GM19397 (cell line): ENCODE measurements around the gene ARHGAP33.
A peak's percentile ranks its signal among the peaks of the same experiment; 100 is the strongest.

Experiments used
- ATAC-seq: cut with Tn5 transposase; IDR thresholded peaks from one replicate; pipeline ENCODE4 v1.9.1; 2021; ENCODE audit warnings: mild to moderate bottlenecking, moderate library complexity; ENCODE audit not compliant: unreplicated experiment

The ARHGAP33 gene, protein sequence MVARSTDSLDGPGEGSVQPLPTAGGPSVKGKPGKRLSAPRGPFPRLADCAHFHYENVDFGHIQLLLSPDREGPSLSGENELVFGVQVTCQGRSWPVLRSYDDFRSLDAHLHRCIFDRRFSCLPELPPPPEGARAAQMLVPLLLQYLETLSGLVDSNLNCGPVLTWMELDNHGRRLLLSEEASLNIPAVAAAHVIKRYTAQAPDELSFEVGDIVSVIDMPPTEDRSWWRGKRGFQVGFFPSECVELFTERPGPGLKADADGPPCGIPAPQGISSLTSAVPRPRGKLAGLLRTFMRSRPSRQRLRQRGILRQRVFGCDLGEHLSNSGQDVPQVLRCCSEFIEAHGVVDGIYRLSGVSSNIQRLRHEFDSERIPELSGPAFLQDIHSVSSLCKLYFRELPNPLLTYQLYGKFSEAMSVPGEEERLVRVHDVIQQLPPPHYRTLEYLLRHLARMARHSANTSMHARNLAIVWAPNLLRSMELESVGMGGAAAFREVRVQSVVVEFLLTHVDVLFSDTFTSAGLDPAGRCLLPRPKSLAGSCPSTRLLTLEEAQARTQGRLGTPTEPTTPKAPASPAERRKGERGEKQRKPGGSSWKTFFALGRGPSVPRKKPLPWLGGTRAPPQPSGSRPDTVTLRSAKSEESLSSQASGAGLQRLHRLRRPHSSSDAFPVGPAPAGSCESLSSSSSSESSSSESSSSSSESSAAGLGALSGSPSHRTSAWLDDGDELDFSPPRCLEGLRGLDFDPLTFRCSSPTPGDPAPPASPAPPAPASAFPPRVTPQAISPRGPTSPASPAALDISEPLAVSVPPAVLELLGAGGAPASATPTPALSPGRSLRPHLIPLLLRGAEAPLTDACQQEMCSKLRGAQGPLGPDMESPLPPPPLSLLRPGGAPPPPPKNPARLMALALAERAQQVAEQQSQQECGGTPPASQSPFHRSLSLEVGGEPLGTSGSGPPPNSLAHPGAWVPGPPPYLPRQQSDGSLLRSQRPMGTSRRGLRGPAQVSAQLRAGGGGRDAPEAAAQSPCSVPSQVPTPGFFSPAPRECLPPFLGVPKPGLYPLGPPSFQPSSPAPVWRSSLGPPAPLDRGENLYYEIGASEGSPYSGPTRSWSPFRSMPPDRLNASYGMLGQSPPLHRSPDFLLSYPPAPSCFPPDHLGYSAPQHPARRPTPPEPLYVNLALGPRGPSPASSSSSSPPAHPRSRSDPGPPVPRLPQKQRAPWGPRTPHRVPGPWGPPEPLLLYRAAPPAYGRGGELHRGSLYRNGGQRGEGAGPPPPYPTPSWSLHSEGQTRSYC

DNA sequence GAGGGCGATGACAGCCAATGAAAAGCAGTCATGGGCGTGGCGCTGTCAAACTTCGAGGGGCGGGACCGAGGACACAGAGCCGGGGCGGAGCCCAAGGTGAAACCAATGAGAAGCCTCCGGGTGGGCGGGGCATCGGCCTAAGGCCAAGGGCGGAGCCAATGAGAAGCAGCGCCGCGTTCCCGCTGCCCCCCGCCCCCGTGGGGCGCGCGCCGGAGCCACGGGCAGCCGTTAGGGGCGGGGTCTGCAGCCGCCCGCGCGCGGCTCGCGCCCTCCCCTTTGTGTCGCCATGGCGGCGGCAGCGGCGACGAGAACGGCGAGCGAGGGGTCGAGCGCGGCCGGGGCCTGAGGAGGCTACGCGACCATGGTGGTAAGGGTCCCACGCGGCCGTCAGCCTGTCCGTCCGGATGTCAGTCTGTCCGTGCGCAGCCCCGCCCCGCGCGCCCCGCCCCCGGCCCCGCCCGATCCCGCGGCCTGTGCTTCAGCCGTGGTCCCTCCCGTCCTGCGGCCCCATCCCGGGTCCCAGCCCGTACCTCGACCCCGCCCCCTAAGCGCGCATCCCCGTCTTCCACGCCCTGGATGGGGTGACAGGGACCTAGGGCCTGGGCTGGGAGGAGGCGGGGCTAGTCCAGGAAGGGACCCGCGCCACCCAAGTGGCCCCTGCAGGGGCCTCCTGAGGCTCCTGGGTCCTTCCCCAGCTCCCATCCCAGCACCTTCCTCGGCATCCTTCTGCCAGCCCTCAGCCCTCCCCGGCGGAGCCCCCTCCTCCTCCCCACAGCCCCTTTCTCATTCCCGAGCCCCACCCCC, at the start of gene ARHGAP33:
Gene ARHGAP33, plus strand, starts transcription at position 267 of the 804 bp plus-strand sequence. Its CDS starts 95 bp downstream, at position 362.
- peak; percentile 93 for ATAC-seq

DNA sequence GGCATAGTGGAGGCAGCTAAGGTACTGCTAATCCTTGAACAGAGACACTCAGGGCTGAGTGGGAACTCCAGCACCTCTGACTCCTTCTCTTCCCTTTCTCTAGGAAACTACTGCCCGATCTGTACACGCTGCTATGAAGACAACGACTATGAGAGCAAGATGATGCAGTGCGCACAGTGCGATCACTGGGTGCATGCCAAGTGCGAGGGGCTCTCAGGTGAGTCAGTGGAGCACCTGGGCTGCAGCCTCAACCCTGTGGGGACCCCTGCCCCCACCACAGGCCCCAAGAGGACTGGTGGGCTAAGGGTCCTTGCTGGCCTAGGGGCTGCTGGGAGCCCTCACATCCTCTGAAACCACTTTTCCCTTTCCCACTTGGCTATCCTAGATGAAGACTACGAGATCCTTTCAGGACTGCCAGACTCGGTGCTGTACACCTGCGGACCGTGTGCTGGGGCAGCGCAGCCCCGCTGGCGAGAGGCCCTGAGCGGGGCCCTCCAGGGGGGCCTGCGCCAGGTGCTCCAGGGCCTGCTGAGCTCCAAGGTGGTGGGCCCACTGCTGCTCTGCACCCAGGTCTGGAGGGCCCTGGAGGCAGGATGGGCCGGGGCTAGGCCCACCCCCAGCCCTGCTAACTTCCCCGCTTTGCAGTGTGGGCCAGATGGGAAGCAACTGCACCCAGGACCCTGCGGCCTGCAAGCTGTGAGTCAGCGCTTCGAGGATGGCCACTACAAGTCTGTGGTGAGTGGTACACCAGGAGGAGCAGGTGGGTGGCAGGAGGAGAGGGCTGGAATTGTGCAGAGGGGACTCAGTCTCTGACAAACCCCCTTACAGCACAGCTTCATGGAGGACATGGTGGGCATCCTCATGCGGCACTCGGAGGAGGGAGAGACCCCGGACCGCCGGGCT, 48.1 kb upstream of the ARHGAP33 start:
- ATAC-seq, result no peak

DNA sequence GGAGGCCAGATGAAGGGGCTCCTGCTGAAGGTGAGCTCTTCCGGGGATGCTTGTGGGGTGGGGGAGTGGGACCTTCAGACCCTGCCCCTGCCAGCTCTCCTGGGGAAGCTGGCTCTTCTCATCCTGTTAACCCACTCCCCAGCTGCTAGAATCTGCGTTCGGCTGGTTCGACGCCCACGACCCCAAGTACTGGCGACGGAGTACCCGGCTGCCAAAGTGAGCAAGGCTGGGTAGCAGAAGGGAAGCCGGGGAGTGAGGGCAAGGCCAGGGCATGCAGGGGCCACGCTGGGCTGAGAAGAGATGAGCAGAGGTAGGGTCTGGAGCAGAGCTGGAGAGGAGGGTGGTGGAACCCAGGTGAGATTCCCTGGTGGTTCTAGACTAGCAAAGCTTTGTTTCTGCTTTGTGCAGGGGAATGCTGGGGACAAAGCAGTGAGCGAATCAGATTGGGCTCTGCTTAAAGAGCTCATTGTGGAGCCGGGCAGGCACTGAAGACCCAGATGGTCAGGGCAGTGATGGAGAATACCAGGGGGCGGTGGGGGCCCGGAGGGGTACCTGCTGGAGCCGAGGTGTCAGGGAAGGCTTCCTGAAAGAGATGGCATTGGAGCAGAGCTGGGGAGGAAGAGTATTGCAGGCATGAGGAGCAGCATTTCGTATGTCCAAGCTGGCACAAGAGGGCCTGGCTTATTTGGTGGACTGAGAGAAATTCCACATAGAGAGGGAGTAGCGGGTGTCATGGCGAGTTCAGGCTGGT, 47.2 kb upstream of the ARHGAP33 start:
- no peak for ATAC-seq

DNA sequence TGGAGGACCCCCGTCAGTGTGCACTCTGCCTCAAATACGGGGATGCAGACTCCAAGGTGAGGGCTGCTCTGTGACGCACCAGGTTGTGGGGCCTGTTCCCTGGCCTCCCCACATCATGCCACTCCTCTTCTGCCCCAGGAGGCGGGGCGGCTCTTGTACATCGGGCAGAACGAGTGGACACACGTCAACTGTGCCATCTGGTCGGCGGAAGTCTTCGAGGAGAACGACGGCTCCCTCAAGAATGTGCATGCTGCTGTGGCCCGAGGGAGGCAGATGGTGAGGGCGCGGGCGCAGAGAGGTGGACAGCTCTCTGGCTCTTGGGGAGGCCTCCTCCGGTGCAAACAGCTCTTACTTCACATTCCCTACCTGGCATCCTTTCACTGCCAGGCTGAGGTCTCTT, 46.3 kb upstream of the ARHGAP33 start:
- no peak for ATAC-seq

DNA sequence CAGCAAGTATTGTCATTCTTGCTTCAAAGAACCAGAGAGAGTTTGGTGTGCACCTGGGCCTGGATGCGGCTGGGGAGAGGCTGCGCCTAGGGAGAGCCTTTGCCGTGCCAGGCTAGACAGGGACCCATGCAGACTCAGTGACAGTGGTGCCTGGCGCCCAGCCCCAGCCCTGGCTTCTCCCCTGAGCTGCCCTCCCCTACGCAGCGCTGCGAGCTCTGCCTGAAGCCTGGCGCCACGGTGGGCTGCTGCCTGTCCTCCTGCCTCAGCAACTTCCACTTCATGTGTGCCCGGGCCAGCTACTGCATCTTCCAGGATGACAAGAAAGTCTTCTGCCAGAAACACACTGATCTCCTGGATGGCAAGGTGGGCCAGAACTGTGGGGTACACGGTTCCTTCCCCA, 45.6 kb upstream of the ARHGAP33 start:
- no peak for ATAC-seq

DNA sequence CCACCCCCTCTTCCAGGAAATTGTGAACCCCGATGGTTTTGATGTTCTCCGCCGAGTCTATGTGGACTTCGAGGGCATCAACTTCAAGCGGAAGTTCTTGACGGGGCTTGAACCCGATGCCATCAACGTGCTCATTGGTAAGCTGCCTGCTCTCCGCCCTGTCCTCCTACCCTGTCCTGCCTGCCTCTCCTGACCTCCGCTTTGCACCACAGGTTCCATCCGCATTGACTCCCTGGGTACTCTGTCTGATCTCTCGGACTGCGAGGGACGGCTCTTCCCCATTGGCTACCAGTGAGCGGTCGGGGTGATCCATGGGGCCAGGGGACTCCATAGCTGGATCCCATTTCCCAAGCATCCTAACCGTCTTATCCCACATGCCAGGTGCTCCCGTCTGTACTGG, 45.0 kb upstream of the ARHGAP33 start:
- ATAC-seq, result no peak

DNA sequence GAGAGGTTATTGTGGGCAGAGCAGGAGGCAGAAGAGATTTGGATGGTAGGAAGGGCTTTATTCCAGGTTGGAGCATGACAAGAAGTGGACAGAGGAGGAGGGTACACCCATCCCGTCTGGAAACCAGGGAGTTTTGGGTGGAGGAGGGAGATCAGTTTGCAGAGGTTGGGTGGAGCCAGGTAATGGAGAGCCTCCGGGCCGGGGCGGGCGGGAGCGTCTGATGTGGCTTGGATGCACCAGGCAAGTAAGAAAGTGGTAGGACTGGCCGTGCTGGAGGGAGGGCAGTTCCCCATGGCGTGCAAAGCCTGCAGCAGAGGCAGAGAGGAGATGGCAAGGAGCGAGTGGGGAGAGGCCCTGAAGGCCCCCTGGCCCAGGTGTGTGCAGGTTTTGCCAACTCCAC, 44.0 kb upstream of the ARHGAP33 start:
- no peak for ATAC-seq

DNA sequence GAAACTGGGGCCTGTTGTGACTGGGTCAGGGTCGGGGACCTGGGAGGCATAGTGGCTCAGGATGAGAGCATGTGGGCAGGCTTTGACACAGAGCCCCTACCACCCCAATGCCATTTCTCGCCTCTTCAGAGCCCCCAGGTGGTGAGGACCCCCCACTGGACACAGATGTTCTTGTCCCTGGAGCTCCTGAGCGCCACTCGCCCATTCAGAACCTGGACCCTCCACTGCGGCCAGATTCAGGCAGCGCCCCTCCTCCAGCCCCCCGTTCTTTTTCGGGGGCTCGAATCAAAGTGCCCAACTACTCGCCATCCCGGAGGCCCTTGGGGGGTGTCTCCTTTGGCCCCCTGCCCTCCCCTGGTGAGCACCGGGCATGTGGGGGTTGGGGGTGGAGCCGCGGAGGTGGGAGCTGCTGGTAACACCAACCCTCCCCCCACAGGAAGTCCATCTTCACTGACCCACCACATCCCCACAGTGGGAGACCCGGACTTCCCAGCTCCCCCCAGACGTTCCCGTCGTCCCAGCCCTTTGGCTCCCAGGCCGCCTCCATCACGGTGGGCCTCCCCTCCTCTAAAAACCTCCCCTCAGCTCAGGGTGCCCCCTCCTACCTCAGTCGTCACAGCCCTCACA, 43.5 kb upstream of the ARHGAP33 start:
- ATAC-seq, result no peak

DNA sequence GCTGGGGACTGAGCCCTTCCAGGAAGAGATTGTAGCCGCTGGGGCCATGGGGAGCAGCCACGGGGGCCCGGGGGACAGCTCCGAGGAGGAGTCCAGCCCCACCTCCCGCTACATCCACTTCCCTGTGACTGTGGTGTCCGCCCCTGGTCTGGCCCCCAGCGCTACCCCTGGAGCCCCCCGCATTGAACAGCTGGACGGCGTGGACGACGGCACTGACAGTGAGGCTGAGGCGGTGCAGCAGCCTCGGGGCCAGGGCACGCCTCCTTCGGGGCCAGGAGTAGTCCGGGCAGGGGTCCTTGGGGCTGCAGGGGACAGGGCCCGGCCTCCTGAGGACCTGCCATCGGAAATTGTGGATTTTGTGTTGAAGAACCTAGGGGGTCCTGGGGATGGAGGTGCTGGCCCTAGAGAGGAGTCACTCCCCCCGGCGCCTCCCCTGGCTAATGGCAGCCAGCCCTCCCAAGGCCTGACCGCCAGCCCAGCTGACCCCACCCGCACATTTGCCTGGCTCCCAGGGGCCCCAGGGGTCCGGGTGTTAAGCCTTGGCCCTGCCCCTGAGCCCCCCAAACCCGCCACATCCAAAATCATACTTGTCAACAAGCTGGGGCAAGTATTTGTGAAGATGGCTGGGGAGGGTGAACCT, 42.7 kb upstream of the ARHGAP33 start:
- no peak for ATAC-seq

DNA sequence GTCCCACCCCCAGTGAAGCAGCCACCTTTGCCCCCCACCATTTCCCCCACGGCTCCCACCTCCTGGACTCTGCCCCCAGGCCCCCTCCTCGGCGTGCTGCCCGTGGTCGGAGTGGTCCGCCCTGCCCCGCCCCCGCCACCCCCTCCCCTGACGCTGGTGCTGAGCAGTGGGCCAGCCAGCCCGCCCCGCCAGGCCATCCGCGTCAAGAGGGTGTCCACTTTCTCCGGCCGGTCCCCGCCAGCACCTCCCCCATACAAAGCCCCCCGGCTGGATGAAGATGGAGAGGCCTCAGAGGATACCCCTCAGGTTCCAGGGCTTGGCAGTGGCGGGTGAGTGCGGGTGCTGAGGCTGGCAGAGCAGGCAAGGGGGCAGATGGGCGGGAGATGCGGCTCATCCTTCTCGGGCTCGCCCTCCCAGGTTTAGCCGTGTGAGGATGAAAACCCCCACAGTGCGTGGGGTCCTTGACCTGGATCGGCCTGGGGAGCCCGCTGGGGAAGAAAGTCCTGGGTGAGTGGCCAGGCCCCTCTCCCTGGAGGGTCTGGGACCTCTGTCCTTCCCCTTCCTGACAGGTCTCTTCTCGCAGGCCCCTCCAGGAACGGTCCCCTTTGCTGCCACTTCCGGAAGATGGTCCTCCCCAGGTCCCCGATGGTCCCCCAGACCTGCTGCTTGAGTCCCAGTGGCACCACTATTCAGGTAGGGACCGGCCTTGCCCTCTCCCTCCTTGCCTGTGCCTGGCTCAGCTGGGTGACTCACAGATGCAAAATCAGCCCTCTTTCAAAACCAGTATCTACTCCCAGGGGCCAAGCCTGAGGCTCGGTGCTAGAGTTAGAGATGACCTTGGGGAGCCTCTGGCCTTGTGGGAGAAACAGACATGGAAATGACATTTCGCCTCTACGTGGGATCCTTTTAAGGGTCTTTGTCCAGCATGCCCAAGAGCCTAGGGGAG, 41.9 kb upstream of the ARHGAP33 start:
- ATAC-seq, result no peak

DNA sequence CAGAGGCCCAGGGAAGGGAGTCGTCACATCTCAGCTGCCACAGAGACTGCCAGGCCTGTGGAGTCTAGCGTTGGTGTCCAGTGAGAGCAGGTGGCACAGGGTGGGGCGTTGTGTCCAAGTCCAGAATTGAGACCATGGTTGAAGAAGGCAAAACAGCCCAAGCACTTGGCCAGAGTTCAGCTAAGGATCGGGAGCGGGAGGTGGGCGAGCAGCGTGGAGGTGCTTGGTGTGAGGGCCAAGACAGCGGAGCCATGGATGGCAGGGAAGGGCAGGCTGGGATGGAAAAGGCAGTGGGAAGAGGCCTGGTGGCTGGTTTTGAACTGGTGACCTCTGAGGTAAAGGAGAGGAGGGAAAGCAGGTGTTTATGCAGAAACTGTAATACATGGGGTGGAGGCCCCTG, 41.1 kb upstream of the ARHGAP33 start:
- ATAC-seq, result no peak

DNA sequence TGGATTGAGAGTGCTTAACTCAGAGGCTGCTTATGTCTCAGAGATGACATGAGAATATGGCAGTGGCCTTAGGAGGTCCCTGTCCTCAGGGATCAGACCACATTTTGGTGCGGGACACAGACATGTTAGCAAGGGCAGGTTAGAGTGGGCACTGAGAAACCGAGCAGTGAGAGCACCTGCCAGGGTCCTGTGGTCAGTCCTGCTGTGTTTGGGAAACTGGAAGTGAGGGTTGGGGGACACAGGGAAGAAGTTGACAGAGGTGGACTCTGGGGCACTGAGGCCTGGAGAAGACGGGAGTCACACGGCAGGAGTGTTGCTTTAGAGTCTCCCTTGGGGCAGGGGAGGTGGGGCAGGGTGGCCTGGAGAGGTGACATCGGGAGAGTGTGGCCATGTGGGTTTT, 40.5 kb upstream of the ARHGAP33 start:
- ATAC-seq, result no peak

DNA sequence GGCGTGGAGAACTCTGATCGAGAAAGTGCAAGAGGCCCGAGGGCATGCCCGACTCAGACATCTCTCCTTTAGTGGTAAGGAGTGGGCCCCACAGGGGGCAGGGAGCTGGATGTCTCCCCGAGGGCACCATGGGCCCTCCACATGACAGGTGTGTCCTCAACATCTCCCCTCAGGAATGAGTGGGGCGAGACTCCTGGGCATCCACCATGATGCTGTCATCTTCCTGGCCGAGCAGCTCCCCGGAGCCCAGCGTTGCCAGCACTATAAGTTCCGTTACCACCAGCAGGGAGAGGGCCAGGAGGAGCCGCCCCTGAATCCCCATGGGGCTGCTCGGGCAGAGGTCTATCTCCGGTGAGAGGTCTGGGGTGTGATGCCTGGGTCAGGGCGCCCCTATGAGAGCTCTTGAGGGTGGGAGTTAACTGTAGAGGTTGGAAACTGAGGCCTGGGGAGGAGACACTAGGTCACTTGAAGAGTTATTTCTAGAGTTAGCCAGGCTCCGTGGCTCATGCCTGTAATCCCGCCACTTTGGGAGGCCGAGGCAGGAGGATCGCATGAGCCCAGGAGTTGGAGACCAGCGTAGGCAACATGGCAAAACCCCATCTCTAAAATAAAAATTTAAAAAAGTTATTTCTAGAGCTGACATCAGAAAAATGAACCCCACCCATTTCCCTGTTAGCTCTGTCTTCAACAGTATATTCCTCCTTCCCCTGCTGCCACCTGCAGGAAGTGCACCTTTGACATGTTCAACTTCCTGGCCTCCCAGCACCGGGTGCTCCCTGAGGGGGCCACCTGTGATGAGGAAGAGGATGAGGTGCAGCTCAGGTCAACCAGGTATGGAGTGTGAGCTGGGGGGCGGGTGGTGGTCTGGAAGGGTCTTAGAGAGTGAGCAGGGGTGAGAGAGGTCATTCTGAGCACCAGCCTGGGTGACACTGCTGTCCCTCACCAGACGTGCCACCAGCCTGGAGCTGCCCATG, 38.2 kb upstream of the ARHGAP33 start:
- ATAC-seq, result no peak

DNA sequence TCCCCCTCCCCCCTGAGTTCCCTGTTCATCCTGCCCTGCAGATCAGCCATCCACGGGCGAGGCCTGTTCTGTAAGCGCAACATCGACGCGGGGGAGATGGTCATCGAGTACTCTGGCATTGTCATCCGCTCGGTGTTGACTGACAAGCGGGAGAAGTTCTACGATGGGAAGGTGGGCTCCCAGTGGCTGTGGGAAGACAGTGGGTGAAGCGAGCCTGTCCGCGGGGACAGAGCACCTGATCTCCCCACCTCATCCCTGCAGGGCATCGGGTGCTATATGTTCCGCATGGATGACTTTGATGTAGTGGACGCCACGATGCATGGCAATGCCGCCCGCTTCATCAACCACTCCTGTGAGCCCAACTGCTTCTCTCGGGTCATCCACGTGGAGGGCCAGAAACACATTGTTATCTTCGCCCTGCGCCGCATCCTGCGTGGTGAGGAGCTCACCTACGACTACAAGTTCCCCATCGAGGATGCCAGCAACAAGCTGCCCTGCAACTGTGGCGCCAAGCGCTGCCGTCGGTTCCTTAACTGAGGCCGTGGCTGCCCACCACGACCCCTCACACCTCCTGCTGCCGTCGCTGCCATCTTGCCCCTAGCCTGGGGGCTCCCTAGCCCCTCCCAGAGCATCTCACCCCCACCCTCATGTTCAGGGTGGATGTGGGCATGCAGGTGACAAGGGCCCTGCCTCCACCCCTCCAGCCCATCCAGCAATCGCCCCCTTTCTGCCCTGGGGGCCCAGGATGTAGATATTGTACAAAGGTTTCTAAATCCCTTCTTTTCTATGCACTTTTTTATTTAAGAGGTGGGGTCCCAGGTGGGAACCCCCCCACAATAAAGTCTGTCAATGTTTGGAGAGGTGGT, 37.1 kb upstream of the ARHGAP33 start:
- ATAC-seq, result no peak

DNA sequence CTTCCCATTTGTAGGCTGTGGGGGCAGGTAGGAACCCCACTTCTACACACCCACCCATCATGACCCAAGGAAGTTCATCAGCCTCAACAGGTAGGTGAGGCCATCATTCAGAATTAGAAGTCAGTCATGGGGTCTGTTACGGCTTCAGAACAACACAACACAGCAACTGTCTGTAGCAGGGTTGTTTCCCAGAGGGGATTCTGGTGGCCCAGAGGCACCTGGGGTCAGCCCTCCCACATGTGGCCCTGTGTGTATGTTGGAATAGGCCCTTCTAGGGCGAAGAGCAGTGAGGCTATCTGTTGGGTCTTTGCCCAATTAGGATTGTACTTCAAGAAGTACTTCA, 36.5 kb upstream of the ARHGAP33 start:
- ATAC-seq, result no peak
